ENCODE results near the gene SS18.
"Not testable (repeated sequence)": the region's sequence is repeated elsewhere in the genome, so short reads cannot be mapped to it uniquely, and the experiment has no call there.

The SS18 gene, protein sequence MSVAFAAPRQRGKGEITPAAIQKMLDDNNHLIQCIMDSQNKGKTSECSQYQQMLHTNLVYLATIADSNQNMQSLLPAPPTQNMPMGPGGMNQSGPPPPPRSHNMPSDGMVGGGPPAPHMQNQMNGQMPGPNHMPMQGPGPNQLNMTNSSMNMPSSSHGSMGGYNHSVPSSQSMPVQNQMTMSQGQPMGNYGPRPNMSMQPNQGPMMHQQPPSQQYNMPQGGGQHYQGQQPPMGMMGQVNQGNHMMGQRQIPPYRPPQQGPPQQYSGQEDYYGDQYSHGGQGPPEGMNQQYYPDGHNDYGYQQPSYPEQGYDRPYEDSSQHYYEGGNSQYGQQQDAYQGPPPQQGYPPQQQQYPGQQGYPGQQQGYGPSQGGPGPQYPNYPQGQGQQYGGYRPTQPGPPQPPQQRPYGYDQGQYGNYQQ

DNA sequence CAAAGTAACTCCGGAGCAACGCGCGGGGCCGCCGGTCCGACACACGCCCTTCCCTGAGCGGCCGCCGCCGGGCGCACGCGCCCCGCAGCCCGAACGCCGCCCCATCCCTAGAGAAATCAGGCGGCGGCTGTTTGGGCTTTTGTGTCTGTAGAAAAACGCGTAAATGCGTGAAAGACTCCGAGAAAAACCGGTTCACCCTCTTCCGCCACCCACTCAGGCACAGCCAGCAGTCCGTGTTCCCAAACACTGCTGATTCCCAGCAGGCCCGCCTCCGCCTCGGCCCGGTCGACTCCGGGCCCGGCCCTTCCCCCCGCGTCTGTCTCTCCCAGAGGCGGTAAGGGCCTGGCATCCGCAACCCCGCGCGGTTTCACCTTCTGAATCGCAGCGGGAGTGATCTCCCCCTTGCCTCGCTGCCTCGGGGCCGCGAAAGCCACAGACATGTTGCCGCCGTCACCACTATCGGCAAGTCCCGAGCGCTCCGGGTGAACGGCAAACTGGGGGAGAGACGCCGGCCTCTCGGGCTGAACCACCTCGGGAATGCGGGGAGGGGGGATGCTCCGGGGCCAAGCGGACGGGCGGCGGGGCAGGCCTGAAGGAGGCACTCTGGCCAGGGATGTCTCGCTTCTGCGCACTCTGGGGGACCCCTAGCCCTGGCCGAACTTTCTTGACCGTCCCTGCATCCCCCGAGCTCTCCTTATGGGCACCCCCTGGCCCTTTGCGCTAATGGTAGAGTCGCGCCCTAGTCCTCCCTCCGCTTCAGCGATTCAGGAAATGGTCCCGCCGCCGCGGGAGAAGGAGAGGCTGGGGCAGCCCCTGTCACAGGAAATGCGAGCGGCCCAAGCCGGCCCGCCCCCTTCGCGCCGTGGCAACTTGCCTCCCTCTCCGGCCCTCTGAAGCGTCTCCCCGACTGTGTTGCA lies at the start of gene SS18:
TSS of gene SS18 (minus strand) at position 484 of the 917 bp plus-strand sequence. CDS start at position 440, 44 bp downstream.
- peak; percentile 96 for DNase-seq (ENCODE audit: low read depth)
- TF ChIP-seq, protein P1, sequence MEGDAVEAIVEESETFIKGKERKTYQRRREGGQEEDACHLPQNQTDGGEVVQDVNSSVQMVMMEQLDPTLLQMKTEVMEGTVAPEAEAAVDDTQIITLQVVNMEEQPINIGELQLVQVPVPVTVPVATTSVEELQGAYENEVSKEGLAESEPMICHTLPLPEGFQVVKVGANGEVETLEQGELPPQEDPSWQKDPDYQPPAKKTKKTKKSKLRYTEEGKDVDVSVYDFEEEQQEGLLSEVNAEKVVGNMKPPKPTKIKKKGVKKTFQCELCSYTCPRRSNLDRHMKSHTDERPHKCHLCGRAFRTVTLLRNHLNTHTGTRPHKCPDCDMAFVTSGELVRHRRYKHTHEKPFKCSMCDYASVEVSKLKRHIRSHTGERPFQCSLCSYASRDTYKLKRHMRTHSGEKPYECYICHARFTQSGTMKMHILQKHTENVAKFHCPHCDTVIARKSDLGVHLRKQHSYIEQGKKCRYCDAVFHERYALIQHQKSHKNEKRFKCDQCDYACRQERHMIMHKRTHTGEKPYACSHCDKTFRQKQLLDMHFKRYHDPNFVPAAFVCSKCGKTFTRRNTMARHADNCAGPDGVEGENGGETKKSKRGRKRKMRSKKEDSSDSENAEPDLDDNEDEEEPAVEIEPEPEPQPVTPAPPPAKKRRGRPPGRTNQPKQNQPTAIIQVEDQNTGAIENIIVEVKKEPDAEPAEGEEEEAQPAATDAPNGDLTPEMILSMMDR (conservative IDR thresholded peaks at IDR 0.05; ENCODE audit: low read depth, low read length): no peak
- peak within 1 kb of the TSS; percentile 89 for H3K4me3 ChIP-seq (ENCODE audit: low read depth, low read length)

DNA sequence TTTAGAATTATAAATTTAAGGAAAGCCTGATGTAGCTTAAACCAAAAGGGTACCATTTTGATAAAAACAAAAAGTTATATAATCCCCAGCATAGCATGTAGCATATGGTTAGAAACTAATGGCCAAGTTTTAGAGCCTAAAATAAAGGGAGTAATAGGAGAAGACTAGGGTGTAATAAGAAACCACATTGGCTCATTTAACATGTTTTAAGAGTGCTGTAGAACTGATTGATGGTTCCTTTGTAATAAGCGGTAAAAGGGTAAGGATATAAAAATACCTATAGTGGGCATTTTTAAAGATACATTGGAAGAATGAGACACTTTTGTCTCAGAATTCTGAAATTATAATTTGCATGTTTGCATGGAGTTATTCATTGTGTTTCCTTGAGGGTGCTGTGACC lies 45.1 kb upstream of the SS18 start:
- TF ChIP-seq, protein P1 (conservative IDR thresholded peaks at IDR 0.05; ENCODE audit: low read depth, low read length): no peak
- H3K4me3 ChIP-seq (ENCODE audit: low read depth, low read length): no peak overlapping the region
- DNase-seq (ENCODE audit: low read depth): no peak

DNA sequence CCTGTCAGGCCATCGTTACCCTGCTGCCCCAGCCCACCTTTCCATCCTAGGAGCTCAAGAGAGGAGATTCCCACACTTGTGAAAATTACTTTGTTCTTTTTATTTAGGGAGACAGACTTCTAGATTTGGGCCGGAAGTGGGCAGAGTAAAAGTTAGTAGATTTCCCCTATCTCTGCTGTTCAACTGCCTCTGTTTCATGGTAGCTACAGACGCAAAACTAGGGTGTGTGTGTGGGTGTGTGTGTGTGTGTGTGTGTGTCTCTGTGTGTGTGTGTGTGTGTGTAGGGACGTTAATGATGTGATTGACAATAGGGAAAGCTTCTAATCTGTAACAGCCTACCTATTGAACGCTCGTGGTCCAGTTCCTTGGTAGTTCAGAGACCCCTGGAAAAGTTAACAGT lies 43.7 kb upstream of the SS18 start:
- no peak for DNase-seq (ENCODE audit: low read depth)
- TF ChIP-seq, protein P1 (conservative IDR thresholded peaks at IDR 0.05; ENCODE audit: low read depth, low read length): no peak
- H3K4me3 ChIP-seq (ENCODE audit: low read depth, low read length): no peak overlapping the region

DNA sequence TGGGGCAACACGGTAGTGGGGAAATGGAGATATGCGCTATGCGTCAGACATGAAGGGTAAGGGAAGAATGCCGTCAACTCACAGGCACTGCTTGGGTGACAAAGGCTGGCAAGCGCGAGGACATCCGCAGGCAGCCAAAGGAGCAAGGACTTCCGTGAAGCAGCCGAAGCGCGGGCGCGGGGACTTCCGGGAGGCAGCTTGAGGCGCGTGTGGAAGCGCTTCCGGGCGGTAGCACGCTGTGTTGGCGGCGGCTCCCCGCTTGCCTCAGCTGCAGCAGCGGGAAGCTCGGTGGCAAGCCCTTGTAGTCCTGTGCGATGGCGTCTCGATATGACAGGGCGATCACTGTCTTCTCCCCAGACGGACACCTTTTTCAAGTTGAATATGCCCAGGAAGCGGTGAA lies 43.2 kb upstream of the SS18 start, which contains the start of gene PSMA8:
TSS of gene PSMA8 (plus strand) at position 218 of the 400 bp plus-strand sequence. CDS start at position 315, 97 bp downstream.
- TF ChIP-seq, protein P1 (conservative IDR thresholded peaks at IDR 0.05; ENCODE audit: low read depth, low read length): no peak
- DNase-seq (ENCODE audit: low read depth): peak; percentile 3
- peak within 1 kb of the TSS; percentile 37 for H3K4me3 ChIP-seq (ENCODE audit: low read depth, low read length)

DNA sequence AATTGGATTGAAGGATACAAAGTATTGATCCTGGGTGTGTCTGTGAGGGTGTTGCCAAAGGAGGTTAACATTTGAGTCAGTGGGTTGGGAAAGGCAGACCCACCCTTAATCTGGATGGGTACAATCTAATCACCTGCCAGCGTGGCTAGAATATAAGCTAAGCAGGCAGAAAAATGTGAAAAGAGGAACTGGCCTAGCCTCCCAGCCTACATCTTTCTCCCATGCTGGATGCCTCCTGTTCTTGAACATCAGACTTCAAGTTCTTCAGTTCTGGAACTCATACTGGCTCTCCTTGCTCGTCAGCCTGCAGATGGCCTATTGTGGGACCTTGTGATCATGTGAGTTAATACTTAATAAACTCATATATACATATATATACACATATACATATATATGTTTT lies 37.8 kb upstream of the SS18 start:
- not testable (repeated sequence) for H3K4me3 ChIP-seq (ENCODE audit: low read depth, low read length); DNase-seq (ENCODE audit: low read depth)

DNA sequence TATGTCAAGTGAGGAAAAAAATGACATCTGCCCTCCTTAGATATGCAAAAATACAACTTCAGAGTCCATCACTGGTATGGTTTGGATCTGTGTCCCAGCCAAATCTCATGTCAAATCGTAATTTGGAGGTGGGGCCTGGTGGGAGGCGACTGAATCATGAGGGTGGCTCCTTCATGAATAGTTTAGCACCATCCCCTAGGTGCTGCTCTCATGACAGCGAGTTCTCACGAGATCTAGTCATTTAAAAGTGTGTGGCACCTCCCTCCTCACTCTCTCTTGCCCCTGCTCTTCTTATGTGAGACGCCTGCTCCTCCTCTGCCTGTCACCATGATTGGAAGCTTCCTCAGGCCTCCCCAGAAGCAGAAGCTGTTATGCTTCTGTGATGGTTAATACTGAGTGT lies 37.4 kb upstream of the SS18 start:
- DNase-seq (ENCODE audit: low read depth): no peak
- TF ChIP-seq, protein P1 (conservative IDR thresholded peaks at IDR 0.05; ENCODE audit: low read depth, low read length): no peak
- no peak overlapping the region for H3K4me3 ChIP-seq (ENCODE audit: low read depth, low read length)

DNA sequence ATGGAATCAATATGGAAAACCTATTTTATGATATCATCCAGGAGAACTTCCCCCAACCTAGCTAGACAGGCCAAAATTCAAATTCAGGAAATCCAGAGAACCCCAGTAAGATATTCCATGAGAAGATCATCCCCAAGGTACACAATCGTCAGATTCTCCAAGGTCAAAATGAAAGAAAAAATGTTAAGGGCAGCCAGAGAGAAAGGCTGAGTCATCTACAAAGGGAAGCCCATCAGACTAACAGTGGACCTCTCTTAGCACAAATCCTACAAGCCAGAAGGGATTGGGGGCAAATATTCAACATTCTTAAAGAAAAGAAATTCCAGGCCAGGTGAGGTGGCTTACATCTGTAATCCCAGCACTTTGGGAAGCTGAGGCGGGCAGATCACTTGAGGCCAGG lies 31.6 kb upstream of the SS18 start:
- DNase-seq (ENCODE audit: low read depth); H3K4me3 ChIP-seq (ENCODE audit: low read depth, low read length): not testable (repeated sequence)

Data from choroid plexus epithelial cell (primary cell).